GM10847 (cell line): ENCODE measurements around the gene HS6ST1.

ENCODE experiments used
- POLR2A ChIP-seq: IDR thresholded peaks from 2 replicates; pipeline ENCODE4 v1.6.1; 2011; ENCODE audit not compliant: insufficient read length; ENCODE audit errors: extremely low read depth

Gene HS6ST1

DNA sequence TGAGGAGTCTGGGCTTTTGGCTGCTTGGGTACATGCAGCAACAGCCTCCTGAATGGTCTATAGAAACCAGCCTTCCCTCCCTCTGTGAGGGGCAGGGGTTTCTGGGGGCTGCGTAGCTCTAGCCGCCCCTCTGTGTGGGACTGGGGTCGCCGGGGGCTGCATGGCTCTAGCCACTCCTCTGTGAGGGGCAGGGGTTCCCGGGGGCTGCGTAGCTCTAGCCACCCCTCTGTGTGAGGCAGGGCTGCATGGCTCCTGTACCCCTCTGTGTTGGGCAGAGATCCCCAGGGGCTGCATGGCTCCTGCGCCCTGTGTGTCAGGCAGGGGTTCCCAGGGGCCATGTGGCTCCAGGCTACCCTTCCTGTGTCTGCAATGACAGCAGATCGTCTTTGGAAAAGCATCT lies 17.6 kb downstream of the HS6ST1 start:
- no peak for TF ChIP-seq POLR2A

- no peak for TF ChIP-seq POLR2A
Measured at GRCh38 chr2:128300151-128301020, 18.3 kb downstream of the HS6ST1 start.

- no peak for TF ChIP-seq POLR2A
Measured at GRCh38 chr2:128299628-128300027, 19.0 kb downstream of the HS6ST1 start.

DNA sequence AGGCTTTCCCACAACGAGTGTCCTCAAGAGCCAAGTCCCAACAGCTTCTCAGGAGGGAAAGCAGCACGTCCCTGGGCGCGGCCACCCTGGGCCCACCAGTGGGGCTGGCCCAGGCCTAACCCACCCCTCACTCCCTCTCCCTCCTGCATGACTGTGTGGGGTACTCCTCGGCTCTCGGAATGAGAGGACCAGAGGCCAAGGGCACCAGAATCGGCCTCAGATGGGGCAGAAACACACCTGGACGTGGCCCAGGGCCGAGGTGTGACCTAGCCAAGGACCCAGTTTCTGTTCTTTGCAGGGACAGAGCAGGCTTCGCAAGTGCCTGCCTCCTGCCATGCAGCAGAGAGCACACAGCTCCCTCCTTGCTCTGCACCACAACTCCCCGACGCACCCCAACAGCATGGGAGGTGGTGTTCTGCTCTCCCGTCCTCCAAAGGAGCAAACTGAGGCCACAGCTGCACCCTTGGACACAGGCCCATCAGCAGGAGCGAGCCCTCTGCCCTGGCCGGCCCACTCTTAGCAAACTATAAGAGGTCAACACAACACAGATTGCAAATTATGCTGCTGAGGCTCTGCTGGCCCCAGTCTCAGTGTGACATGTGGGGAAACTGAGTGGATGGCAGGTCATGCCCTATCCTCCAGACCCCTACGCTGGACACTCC lies 19.7 kb downstream of the HS6ST1 start:
- TF ChIP-seq POLR2A, result no peak

DNA sequence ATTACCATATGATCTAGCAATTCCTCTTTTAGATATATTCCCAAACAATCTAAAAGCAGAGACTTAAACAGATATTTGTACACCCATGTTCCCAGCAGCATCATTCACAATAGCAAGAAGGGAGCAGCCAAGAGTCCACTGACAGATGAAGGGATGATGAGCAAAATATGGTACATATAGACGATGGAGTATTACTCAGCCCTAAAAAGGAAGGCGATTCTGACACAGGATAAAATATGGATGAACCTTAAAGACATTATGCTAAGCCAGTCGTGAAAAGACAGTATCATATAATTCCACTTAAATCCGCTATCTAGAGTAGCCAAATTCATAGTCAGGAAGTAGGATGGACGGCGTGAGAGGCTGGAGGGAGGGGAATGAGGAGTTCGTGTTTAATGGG lies 20.4 kb downstream of the HS6ST1 start:
- no peak for TF ChIP-seq POLR2A

GRCh38 chr2:128293870-128294455 lies 24.7 kb downstream of the HS6ST1 start:
- no peak for TF ChIP-seq POLR2A

GRCh38 chr2:128293426-128293755 lies 25.3 kb downstream of the HS6ST1 start:
- TF ChIP-seq POLR2A, result no peak

DNA sequence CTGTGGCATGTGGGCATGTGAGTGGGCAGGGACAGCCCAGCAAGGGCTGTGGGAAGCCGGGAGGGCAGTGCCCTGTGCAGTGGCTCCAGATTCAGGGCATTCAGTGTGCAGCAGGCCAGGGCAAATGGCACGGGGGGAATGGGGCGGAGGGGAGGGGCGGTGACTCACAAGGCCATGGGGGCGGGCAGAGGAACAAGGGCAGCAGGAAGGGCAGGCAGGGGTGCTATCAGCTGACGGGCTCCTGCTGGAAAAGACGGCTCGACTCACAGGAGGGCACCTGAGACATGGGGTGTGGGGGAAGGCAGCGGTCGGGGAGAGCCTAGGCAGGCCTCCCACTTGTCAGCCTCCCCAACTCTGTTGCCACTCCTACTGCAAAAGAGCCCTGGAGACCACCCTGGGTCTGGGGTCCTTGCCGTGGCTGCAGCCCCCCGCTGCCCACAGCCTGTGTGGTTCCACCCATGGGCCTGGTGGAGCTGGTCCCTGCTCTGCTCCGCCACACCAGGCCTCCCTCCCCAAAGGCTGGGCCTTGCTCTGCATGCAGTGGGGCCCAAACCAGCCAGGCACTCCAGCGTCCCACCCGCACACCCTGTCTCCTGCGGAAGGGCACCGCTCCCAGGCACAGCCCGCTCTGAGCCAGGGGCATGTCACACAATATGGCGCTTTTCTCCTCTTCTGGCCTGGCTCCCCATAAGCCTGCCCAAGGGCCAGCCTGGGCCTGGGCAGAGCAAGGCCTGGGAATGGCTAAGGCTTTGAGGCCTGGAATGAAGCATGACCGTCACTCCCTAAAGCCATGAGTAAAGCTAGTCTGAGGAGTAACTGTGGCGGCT lies 25.9 kb downstream of the HS6ST1 start:
- no peak for TF ChIP-seq POLR2A

DNA sequence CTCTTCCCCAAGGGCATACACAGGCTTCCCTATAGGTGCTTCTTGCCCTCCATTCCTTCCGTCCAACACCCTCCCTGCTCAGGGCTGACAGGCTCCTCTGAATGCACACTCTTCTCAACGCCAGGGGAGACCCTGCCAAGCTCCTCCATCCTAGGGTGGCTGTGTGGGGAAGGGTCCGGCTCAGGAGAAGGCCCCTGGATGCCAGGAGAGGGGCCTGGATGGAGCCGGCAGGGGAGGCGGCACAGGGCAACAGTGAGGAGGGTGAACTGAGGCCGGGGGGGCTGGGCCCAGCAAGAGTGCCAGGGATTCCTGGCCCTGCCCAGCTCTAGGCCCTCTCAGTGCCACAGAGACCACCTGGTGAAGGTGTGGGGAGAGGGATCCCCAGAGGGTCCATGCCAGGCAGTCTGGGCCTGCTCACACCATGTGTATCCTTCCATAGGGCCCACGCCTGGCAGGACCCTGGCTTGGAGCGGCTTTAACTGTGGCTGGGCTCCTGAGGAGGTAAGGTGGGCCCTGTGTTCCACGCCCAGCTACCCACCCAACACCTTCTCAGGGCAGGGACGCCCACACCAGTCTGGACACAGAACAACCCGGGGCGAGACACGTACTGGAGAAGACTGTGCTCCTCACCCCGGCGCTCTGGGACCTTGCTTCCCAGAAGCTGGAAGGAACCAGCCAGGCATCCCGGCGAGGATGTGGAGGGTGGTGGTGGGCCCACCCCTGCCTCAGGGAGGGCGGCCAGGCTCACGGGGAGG lies 26.6 kb downstream of the HS6ST1 start:
- no peak for TF ChIP-seq POLR2A

- no peak for TF ChIP-seq POLR2A
Measured at GRCh38 chr2:128291161-128291843, 27.4 kb downstream of the HS6ST1 start.

GRCh38 chr2:128290356-128290755 lies 28.3 kb downstream of the HS6ST1 start:
- no peak for TF ChIP-seq POLR2A

DNA sequence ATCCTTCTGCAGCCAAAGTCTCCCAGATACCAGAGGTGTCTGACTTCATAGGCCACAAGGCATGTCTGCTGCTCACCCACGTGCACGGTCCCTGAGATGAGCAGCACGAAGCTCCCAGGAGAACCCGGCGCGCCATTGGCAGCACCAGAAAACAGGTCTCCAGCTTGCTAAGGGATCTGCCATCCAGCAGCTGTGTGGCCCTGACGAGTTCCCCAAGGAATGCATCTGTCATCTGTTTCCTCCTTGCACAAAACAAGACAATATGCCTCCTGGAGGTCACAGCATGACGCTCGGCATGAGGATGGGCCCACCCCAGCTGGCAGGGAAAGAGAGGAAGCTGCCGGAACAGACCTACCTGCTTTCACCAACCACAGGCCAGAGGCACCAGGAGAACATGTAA lies 29.2 kb downstream of the HS6ST1 start:
- no peak for TF ChIP-seq POLR2A

DNA sequence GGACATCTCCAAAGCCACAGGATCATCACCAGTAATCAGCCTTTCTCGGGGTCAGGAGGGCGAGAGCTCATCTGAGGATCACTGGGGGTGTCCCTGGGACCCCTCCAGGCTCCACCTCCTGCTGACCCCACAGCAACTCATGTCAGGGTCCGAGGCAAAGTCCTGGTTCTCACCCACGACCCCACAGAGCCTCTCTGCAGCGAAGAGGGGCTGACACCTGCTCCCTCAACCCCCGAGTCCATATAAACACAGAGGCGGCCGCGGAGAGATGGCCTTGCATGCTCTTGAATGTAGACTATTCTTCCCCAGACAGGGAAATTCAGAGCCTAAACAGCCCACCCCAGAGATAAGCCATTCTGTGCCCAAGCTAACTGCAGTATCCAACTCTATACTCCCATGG lies 29.9 kb downstream of the HS6ST1 start:
- TF ChIP-seq POLR2A, result no peak
